Stromal cell of bone marrow (primary cell): ENCODE data around the gene DCHS2.
A peak's percentile ranks its signal among the peaks of the same experiment; 100 is the strongest.

Experiments used
- DNase-seq: peaks from one replicate; pipeline ENCODE4 v3.0.0-alpha.2; 2012; ENCODE audit warnings: low read depth

DCHS2 gene

GRCh38 chr4:154194649-154195048 is 296.9 kb downstream of the DCHS2 start:
- no peak for DNase-seq

- DNase-seq = no peak
Observed at GRCh38 chr4:154192585-154192984, 299.0 kb downstream of the DCHS2 start.

GRCh38 chr4:154189346-154189745 is 302.3 kb downstream of the DCHS2 start:
- peak; percentile 14 for DNase-seq

- no peak for DNase-seq
Observed at GRCh38 chr4:154186888-154187287, 304.7 kb downstream of the DCHS2 start.

GRCh38 chr4:154186035-154186434 is 305.6 kb downstream of the DCHS2 start:
- no peak for DNase-seq

GRCh38 chr4:154184238-154184637 is 307.4 kb downstream of the DCHS2 start:
- DNase-seq = no peak

GRCh38 chr4:154183264-154183663 is 308.3 kb downstream of the DCHS2 start:
- no peak for DNase-seq
